Measurements from ENCODE around the gene NYAP2.

DNA sequence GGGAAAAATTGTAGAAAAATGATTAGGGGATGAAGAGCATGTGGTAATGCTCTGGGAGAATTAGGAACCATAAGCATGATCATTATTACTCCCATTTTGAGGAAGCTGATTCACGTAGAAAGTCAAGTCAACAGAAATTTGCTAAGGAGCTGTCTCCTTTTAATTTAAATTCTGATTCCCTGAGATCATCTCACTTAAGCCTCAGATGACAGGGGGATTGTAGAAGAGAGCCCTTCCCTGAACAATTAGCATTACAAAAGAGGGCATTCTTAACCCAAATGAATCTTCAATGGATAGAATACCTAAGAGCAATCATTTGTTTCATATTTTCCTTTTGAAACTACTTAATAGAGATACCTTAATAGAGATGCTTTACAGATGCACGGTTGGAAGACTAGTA lies 267.9 kb downstream of the NYAP2 start:
- TF ChIP-seq, protein P1, sequence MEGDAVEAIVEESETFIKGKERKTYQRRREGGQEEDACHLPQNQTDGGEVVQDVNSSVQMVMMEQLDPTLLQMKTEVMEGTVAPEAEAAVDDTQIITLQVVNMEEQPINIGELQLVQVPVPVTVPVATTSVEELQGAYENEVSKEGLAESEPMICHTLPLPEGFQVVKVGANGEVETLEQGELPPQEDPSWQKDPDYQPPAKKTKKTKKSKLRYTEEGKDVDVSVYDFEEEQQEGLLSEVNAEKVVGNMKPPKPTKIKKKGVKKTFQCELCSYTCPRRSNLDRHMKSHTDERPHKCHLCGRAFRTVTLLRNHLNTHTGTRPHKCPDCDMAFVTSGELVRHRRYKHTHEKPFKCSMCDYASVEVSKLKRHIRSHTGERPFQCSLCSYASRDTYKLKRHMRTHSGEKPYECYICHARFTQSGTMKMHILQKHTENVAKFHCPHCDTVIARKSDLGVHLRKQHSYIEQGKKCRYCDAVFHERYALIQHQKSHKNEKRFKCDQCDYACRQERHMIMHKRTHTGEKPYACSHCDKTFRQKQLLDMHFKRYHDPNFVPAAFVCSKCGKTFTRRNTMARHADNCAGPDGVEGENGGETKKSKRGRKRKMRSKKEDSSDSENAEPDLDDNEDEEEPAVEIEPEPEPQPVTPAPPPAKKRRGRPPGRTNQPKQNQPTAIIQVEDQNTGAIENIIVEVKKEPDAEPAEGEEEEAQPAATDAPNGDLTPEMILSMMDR (IDR thresholded peaks at IDR 0.05), result no peak
- TF ChIP-seq POLR2AphosphoS5 (IDR thresholded peaks at IDR 0.05), result no peak
- TF ChIP-seq POLR2A (IDR thresholded peaks at IDR 0.05), result no peak

Data from gastroesophageal sphincter (tissue), 3 donors.